Measurements from ENCODE around the gene PTF1A.

DNA sequence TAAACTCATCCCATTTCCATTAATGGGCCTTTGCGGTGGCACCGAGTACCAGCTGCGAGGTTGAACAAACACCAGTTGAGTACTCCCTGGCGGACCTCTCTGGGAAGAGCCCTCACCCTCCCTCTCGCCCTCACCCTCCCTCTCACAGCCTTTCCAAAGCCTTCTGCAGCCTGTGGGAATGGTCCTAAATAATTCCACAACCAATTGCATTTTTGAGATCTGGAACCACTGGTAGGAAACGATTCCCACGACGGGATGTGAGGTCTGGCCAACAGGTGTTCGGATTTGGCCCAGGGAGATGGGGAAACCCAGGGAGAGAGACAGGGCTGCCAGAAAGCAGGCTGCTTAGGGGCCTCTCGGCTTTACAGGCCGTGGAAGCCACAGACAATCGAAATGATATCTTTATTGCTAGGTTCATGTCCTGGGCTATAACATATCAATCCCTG, 5.3 kb downstream of the PTF1A start:
- TF ChIP-seq CTCF (IDR thresholded peaks at IDR 0.05; ENCODE audit: low read depth, low read length, missing input control), result no peak
- no peak for TF ChIP-seq RAD21 (IDR thresholded peaks at IDR 0.05)
- TF ChIP-seq GABPA (IDR thresholded peaks at IDR 0.05 in 1 of 2, conservative IDR thresholded peaks at IDR 0.05 in 1 of 2), result no peak
- TF ChIP-seq, protein P1, sequence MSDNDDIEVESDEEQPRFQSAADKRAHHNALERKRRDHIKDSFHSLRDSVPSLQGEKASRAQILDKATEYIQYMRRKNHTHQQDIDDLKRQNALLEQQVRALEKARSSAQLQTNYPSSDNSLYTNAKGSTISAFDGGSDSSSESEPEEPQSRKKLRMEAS (IDR thresholded peaks at IDR 0.05), result no peak
- no peak for TF ChIP-seq REST (IDR thresholded peaks at IDR 0.05)
- TF ChIP-seq RXRA (IDR thresholded peaks at IDR 0.05), result no peak
- no peak for TF ChIP-seq NR2F2 (IDR thresholded peaks at IDR 0.05)
